HG02970 (cell line): ENCODE data around the gene LHFPL2.

Source experiments
- ATAC-seq: cut with Tn5 transposase; IDR thresholded peaks from one replicate; pipeline ENCODE4 v1.9.1; 2021; ENCODE audit warnings: mild to moderate bottlenecking, moderate library complexity, moderate number of reproducible peaks; ENCODE audit not compliant: unreplicated experiment, low FRiP score

LHFPL2 gene

GRCh38 chr5:78509884-78510769, 138.4 kb downstream of the LHFPL2 start:
- ATAC-seq, result no peak

GRCh38 chr5:78509145-78509865, 139.3 kb downstream of the LHFPL2 start:
- no peak for ATAC-seq

- no peak for ATAC-seq
Measured at GRCh38 chr5:78508186-78508765, 140.3 kb downstream of the LHFPL2 start.

- ATAC-seq, result no peak
Measured at GRCh38 chr5:78507531-78507930, 141.0 kb downstream of the LHFPL2 start.

GRCh38 chr5:78506261-78507024, 142.1 kb downstream of the LHFPL2 start:
- no peak for ATAC-seq

GRCh38 chr5:78505860-78506259, 142.7 kb downstream of the LHFPL2 start:
- no peak for ATAC-seq

GRCh38 chr5:78504704-78505677, 143.6 kb downstream of the LHFPL2 start:
- ATAC-seq, result no peak

GRCh38 chr5:78503958-78504653, 144.5 kb downstream of the LHFPL2 start:
- ATAC-seq, result no peak

- no peak for ATAC-seq
Measured at GRCh38 chr5:78501411-78502352, 146.9 kb downstream of the LHFPL2 start.

GRCh38 chr5:78500871-78501270, 147.7 kb downstream of the LHFPL2 start:
- ATAC-seq, result no peak

- no peak for ATAC-seq
Measured at GRCh38 chr5:78500028-78500427, 148.5 kb downstream of the LHFPL2 start.

- ATAC-seq, result no peak
Measured at GRCh38 chr5:78499485-78499884, 149.1 kb downstream of the LHFPL2 start.

- no peak for ATAC-seq
Measured at GRCh38 chr5:78497573-78498533, 150.7 kb downstream of the LHFPL2 start.

- no peak for ATAC-seq
Measured at GRCh38 chr5:78496373-78496772, 152.2 kb downstream of the LHFPL2 start.

- no peak for ATAC-seq
Measured at GRCh38 chr5:78495800-78496199, 152.8 kb downstream of the LHFPL2 start.

GRCh38 chr5:78492650-78493049, 155.9 kb downstream of the LHFPL2 start:
- ATAC-seq, result no peak

GRCh38 chr5:78492224-78492623, 156.3 kb downstream of the LHFPL2 start:
- no peak for ATAC-seq
